ENCODE data around the gene STAP2. TPM values are rescaled to one million over a fixed set of nuclear protein-coding genes. Genes with fewer than 3 reads are reported as not detected.

Gene STAP2
- total and polyA plus RNA-seq, 9 of the 15 experiments (the other 6 are each of a cell fraction or from before 2014, with no cell fraction given): 1.2 to 9.8 (median 4.5) TPM

DNA sequence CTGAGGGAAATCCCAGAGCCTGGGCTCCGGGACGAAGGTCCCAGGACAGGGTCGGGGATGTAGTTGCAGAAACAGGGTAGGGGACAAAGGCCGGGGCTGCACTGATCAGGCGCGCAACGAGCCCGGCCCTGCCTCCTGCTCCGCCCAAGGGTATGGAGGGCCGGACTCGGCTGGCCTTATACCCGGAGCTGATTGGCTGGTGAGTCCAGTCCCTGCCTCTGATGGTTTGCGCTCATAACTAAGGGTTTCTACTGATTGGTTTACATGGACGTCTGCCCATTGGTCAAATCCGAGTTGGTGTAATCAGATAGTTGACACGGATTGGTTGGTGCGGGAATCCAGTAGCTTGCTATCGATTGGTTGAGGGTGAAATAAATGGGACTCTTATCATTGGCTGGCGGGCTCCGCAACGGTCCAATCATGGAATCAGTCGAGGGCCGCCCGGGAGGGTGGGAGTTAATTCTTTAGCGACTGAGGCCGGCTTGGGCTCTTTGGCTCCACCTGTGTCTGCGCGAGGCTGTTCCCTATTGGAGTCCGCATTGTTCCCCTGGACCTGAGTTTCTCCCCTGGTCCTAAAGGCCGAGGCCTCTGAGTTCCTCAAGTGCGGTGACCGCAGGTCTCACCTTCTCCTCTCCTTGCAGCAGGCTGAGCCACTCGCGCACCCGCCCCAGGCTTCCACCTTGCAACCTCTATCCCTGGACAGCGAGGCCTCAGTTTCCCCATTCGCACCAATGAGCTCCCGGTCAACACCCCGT lies 4.2 kb upstream of the STAP2 start (continued):
- TF ChIP-seq SIN3A (IDR thresholded peaks at IDR 0.05; ENCODE audit: borderline replicate concordance in 2 of 2, control insufficient read depth in 1 of 2, low read depth in 2 of 2, low read length in 2 of 2): 0 out of 4 replicates have a peak, but pooled peaks of 1 of the 2 experiments have one; percentile 12
- TF ChIP-seq, protein P1, sequence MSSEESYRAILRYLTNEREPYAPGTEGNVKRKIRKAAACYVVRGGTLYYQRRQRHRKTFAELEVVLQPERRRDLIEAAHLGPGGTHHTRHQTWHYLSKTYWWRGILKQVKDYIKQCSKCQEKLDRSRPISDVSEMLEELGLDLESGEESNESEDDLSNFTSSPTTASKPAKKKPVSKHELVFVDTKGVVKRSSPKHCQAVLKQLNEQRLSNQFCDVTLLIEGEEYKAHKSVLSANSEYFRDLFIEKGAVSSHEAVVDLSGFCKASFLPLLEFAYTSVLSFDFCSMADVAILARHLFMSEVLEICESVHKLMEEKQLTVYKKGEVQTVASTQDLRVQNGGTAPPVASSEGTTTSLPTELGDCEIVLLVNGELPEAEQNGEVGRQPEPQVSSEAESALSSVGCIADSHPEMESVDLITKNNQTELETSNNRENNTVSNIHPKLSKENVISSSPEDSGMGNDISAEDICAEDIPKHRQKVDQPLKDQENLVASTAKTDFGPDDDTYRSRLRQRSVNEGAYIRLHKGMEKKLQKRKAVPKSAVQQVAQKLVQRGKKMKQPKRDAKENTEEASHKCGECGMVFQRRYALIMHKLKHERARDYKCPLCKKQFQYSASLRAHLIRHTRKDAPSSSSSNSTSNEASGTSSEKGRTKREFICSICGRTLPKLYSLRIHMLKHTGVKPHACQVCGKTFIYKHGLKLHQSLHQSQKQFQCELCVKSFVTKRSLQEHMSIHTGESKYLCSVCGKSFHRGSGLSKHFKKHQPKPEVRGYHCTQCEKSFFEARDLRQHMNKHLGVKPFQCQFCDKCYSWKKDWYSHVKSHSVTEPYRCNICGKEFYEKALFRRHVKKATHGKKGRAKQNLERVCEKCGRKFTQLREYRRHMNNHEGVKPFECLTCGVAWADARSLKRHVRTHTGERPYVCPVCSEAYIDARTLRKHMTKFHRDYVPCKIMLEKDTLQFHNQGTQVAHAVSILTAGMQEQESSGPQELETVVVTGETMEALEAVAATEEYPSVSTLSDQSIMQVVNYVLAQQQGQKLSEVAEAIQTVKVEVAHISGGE (CRISPR knock-in tag; IDR thresholded peaks at IDR 0.05): peak in 2 of 3 experiments; percentile 28 to 96; a peak in 2 of 6 replicates
- TF ChIP-seq ESRRB (CRISPR knock-in tag; IDR thresholded peaks at IDR 0.05; ENCODE audit: borderline replicate concordance): 0 out of 2 replicates have a peak, but pooled peaks have one; percentile 30
- TF ChIP-seq ZNF644 (tag; IDR thresholded peaks at IDR 0.05; ENCODE audit: low read depth): peak; percentile 100
- TF ChIP-seq HNRNPH1 (optimal IDR thresholded peaks at IDR 0.05; ENCODE audit: low read depth, low read length): no peak
- TF ChIP-seq, protein P2, sequence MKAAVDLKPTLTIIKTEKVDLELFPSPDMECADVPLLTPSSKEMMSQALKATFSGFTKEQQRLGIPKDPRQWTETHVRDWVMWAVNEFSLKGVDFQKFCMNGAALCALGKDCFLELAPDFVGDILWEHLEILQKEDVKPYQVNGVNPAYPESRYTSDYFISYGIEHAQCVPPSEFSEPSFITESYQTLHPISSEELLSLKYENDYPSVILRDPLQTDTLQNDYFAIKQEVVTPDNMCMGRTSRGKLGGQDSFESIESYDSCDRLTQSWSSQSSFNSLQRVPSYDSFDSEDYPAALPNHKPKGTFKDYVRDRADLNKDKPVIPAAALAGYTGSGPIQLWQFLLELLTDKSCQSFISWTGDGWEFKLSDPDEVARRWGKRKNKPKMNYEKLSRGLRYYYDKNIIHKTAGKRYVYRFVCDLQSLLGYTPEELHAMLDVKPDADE (conservative IDR thresholded peaks at IDR 0.05; ENCODE audit: control insufficient read depth, low read depth, low read length): peak; percentile 85
- peak; percentile 92 for TF ChIP-seq KLF6 (CRISPR knock-in tag; IDR thresholded peaks at IDR 0.05; ENCODE audit: borderline replicate concordance)
- peak; percentile 85 for TF ChIP-seq POLR2G (IDR thresholded peaks at IDR 0.05; ENCODE audit: low read depth, low read length)
- TF ChIP-seq SETDB1 (IDR thresholded peaks at IDR 0.05; ENCODE audit: low read length): no peak
- no peak; a peak in 1 of 4 replicates for TF ChIP-seq TRIM24 (IDR thresholded peaks at IDR 0.05)
- TF ChIP-seq, protein P3, sequence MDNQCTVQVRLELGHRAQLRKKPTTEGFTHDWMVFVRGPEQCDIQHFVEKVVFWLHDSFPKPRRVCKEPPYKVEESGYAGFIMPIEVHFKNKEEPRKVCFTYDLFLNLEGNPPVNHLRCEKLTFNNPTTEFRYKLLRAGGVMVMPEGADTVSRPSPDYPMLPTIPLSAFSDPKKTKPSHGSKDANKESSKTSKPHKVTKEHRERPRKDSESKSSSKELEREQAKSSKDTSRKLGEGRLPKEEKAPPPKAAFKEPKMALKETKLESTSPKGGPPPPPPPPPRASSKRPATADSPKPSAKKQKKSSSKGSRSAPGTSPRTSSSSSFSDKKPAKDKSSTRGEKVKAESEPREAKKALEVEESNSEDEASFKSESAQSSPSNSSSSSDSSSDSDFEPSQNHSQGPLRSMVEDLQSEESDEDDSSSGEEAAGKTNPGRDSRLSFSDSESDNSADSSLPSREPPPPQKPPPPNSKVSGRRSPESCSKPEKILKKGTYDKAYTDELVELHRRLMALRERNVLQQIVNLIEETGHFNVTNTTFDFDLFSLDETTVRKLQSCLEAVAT (IDR thresholded peaks at IDR 0.05): peak; percentile 82 to 99
- peak; percentile 69; the same call in 1 of the 2 replicates for TF ChIP-seq GATAD2A (IDR thresholded peaks at IDR 0.05)
- TF ChIP-seq TCF7 (IDR thresholded peaks at IDR 0.05; ENCODE audit: borderline replicate concordance): 0 out of 2 replicates have a peak, but pooled peaks have one; percentile 59
- TF ChIP-seq TAF7 (tag; IDR thresholded peaks at IDR 0.05): peak; percentile 75
- 0 out of 2 replicates have a peak, but pooled peaks have one; percentile 70 for TF ChIP-seq ZNF561 (CRISPR knock-in tag; conservative IDR thresholded peaks at IDR 0.05)
- TF ChIP-seq, protein P4, sequence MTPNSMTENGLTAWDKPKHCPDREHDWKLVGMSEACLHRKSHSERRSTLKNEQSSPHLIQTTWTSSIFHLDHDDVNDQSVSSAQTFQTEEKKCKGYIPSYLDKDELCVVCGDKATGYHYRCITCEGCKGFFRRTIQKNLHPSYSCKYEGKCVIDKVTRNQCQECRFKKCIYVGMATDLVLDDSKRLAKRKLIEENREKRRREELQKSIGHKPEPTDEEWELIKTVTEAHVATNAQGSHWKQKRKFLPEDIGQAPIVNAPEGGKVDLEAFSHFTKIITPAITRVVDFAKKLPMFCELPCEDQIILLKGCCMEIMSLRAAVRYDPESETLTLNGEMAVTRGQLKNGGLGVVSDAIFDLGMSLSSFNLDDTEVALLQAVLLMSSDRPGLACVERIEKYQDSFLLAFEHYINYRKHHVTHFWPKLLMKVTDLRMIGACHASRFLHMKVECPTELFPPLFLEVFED (CRISPR knock-in tag; conservative IDR thresholded peaks at IDR 0.05): peak; percentile 86
- TF ChIP-seq STAT5A (IDR thresholded peaks at IDR 0.05; ENCODE audit: borderline replicate concordance, low read length): no peak
